K562 (cell line): ENCODE measurements around the gene ERCC1. TPM values are rescaled to one million over a fixed set of nuclear protein-coding genes. Genes with fewer than 3 reads are reported as not detected.
A peak's percentile ranks its signal among the peaks of the same experiment; 100 is the strongest.

Source experiments
- CBX5 ChIP-seq: IDR thresholded peaks from 2 replicates; pipeline ENCODE4 v1.6.1; 2014; ENCODE audit warnings: low read depth, borderline replicate concordance
- CREBBP ChIP-seq: IDR thresholded peaks from one replicate; pipeline ENCODE4 v1.6.1; 2012; ENCODE audit warnings: low read depth, mild to moderate bottlenecking, control low read depth, inconsistent platforms, low read length
- DIDO1 ChIP-seq: fragments of 450-650 bp; IDR thresholded peaks from 2 replicates; pipeline ENCODE4 v1.6.1; 2016; ENCODE audit warnings: low read depth, missing biosample characterization, missing genetic modification characterization
- DNMT1 ChIP-seq: fragments of 450-650 bp; IDR thresholded peaks from 2 replicates; pipeline ENCODE4 v1.6.1; 2016; ENCODE audit warnings: antibody characterized with exemption, mild to moderate bottlenecking
- ETS2 ChIP-seq: IDR thresholded peaks from 2 replicates; pipeline ENCODE4 v1.6.1; 2016; ENCODE audit warnings: borderline replicate concordance, missing genetic modification characterization, mild to moderate bottlenecking, moderate library complexity, missing compliant biosample characterization; ENCODE audit not compliant: poor library complexity, severe bottlenecking
- ETV1 ChIP-seq: fragments of 450-650 bp; conservative IDR thresholded peaks from 2 replicates; pipeline ENCODE4 v1.6.1; 2016; ENCODE audit warnings: missing genetic modification characterization, control low read depth, low read depth, missing compliant biosample characterization
- FOSL1 ChIP-seq: fragments of 200-800 bp; sonication (Bioruptor generic); conservative IDR thresholded peaks from 2 replicates; pipeline ENCODE4 v1.6.1; 2016; ENCODE audit warnings: missing genetic modification characterization, missing compliant biosample characterization
- FOXA3 ChIP-seq, 2 experiments: fragments of 450-650 bp in 1 of 2; sonication (generic) in 1 of 2; formaldehyde crosslinking; IDR thresholded peaks in 1 of 2; conservative IDR thresholded peaks in 1 of 2; 2 replicates each; pipeline versions ENCODE4 v1.4.0 to v1.8.0; 2020 to 2022; ENCODE audit warnings: mild to moderate bottlenecking in 2 of 2, missing genetic modification reagents in 1 of 2
- FOXP1 ChIP-seq: sonication (generic); formaldehyde crosslinking; IDR thresholded peaks from 2 replicates; pipeline ENCODE4 v1.8.0; 2022; ENCODE audit warnings: mild to moderate bottlenecking, missing genetic modification reagents
- GABPA ChIP-seq: fragments of 200-800 bp; sonication (Bioruptor generic); conservative IDR thresholded peaks from 2 replicates; pipeline ENCODE4 v1.6.1; 2016; ENCODE audit warnings: low read depth, missing genetic modification characterization, missing compliant biosample characterization
- HDGF ChIP-seq: fragments of 450-650 bp; IDR thresholded peaks from 2 replicates; pipeline ENCODE4 v1.6.1; 2016
- HNRNPLL ChIP-seq: fragments of 200-400 bp; formaldehyde crosslinking; IDR thresholded peaks from 2 replicates; pipeline ENCODE4 v1.6.1; 2017; ENCODE audit warnings: low read length, low read depth, mild to moderate bottlenecking; ENCODE audit not compliant: poor library complexity, severe bottlenecking
- LARP7 ChIP-seq: fragments of 450-650 bp; IDR thresholded peaks from 2 replicates; pipeline ENCODE4 v1.6.1; 2016
- MAZ ChIP-seq, 2 experiments: fragments of 450-650 bp in 1 of 2; sonication (generic) in 1 of 2; formaldehyde crosslinking; IDR thresholded peaks in 1 of 2; conservative IDR thresholded peaks in 1 of 2; 2 replicates each; pipeline versions ENCODE4 v1.4.0 to v1.5.0; 2020; ENCODE audit warnings: mild to moderate bottlenecking in 1 of 2, missing genetic modification reagents in 1 of 2
- NFRKB ChIP-seq: fragments of 450-650 bp; IDR thresholded peaks from 2 replicates; pipeline ENCODE4 v1.6.1; 2016; ENCODE audit warnings: low read depth
- NR4A1 ChIP-seq, 2 experiments: fragments of 250-450 bp in 1 of 2; fragments of 450-650 bp in 1 of 2; sonication (Bioruptor Pico) in 1 of 2; IDR thresholded peaks; 2 replicates each; pipeline versions ENCODE4 v1.4.0 to v1.6.1; 2016 to 2020; ENCODE audit warnings: mild to moderate bottlenecking in 2 of 2, missing compliant biosample characterization in 1 of 2, missing genetic modification characterization in 1 of 2, moderate library complexity in 1 of 2
- TBP ChIP-seq: optimal IDR thresholded peaks from 2 replicates; pipeline ENCODE3; 2011; ENCODE audit warnings: low read depth, low read length, improper control_type of control experiment
- TRIM24 ChIP-seq, 2 experiments: fragments of 450-650 bp; IDR thresholded peaks; 2 replicates each; pipeline ENCODE4 v1.6.1; 2016
- ZNF165 ChIP-seq: fragments of 250-450 bp; sonication (Bioruptor Pico); IDR thresholded peaks from 2 replicates; pipeline ENCODE4 v1.4.0; 2020; ENCODE audit warnings: borderline replicate concordance
- ZNF316 ChIP-seq: fragments of 450-650 bp; IDR thresholded peaks from 2 replicates; pipeline ENCODE4 v1.6.1; 2016
- ZNF41 ChIP-seq: fragments of 250-450 bp; sonication (Bioruptor Pico); conservative IDR thresholded peaks from 2 replicates; pipeline ENCODE4 v1.4.0; 2020; ENCODE audit warnings: mild to moderate bottlenecking
- ZNF717 ChIP-seq: fragments of 250-450 bp; sonication (Bioruptor Pico); IDR thresholded peaks from 2 replicates; pipeline ENCODE4 v1.5.0; 2021
- polyA plus RNA-seq, 8 experiments: library from polyadenylated mRNA; depleted of rRNA in 4 of 8; stranded (reverse) in 5 of 8; unstranded in 3 of 8; fragments of >200 nt; fragmentation: Nextera tagmentation in 2 of 8; fragmentation: Illumina TruSeq in 1 of 8; extraction: Ambion mirVana in 2 of 8; extraction: Trizol in 1 of 8; gene quantifications; 2 replicates each; pipeline versions ENCODE4 v1.2.1 to v1.2.3, GENCODE V29; 2011 to 2014; ENCODE audit warnings: inconsistent platforms in 1 of 8, missing spikeins in 1 of 8
- total RNA-seq, 7 experiments: library from RNA; depleted of rRNA in 6 of 7; stranded (reverse); fragments of >200 nt in 6 of 7; fragmentation: Illumina TruSeq in 2 of 7; extraction: Trizol in 2 of 7; gene quantifications; 2 replicates each; pipeline versions ENCODE4 v1.2.1 to v1.2.3, GENCODE V29; 2011 to 2021; ENCODE audit warnings: low replicate concordance in 1 of 7
- TF ChIP-seq, protein P1 (sequence below): fragments of 450-650 bp; IDR thresholded peaks from 2 replicates; pipeline ENCODE4 v1.6.1; 2018; ENCODE audit warnings: mild to moderate bottlenecking, low read depth; ENCODE audit not compliant: partially characterized antibody
- TF ChIP-seq, protein P2 (sequence below): fragments of 200-800 bp; sonication (Bioruptor generic); IDR thresholded peaks from 2 replicates; pipeline ENCODE4 v1.6.1; 2017; ENCODE audit warnings: missing genetic modification characterization, missing compliant biosample characterization
- TF ChIP-seq, protein P3 (sequence below): sonication (generic); formaldehyde crosslinking; IDR thresholded peaks from 2 replicates; pipeline ENCODE4 v1.8.0; 2022; ENCODE audit warnings: mild to moderate bottlenecking, missing genetic modification reagents

Gene ERCC1
- total and polyA plus RNA-seq, 9 of the 15 experiments (the other 6 are each of a cell fraction or from before 2014, with no cell fraction given), result 9.3 to 92.6 (median 60.0) TPM

DNA sequence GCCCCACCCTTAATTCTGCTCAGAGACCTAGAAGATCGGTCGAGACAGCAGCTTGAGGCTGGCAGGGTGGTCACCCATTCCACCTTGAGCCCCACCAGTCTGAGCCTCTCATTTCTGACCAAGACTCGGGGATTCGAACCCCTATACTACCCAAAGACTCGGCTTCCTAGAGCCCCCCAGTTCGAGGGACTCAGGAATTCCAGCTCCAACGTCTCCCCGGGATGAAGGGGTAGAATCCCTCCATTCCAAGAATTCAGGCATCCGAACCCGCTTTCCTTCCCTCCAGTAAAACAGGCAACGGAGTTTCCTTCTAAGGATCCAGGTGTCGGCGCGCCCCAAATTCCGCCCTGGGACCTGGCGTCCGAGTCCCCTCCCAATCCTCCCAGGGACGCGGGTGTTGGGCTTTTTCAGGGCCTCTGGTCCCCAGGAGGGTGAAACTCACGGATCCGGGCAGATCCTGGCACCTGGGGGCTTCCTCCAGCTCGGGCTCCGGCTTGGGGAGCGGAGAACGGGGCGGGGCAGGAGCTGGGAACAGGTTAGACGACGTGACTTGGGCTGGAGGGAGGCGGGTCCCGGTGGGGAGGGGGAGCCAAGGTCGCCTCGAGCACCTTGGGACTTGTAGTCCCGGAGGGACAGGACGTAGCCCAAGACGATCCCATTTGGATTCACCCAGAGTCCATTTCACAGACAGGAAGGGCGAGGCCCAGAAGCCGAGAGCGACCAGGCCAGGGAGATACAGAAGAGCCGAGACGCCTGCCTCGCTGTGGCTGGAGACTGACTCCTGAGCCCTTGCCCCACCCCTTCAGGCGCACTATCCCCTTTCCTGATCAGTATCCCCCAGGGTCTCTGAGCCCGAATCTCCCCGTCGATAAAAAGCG, 18.9 kb downstream of the ERCC1 start, which contains the start of gene PPP1R13L (continued):
- TF ChIP-seq, protein P1, sequence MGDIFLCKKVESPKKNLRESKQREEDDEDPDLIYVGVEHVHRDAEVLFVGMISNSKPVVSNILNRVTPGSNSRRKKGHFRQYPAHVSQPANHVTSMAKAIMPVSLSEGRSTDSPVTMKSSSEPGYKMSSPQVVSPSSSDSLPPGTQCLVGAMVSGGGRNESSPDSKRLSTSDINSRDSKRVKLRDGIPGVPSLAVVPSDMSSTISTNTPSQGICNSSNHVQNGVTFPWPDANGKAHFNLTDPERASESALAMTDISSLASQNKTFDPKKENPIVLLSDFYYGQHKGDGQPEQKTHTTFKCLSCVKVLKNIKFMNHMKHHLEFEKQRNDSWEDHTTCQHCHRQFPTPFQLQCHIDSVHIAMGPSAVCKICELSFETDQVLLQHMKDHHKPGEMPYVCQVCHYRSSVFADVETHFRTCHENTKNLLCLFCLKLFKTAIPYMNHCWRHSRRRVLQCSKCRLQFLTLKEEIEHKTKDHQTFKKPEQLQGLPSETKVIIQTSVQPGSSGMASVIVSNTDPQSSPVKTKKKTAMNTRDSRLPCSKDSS, result no peak
- TF ChIP-seq CBX5 (0 out of 2 replicates have a peak, but pooled peaks have one; percentile 6), MAZ (CRISPR knock-in tag; conservative IDR thresholded peaks at IDR 0.05 in 1 of 2, IDR thresholded peaks at IDR 0.05 in 1 of 2) (peak; percentile 55 to 77), DNMT1 (no peak), TBP (peak; percentile 4), ZNF41 (CRISPR knock-in tag) (no peak), HDGF (0 out of 2 replicates have a peak, but pooled peaks have one; percentile 75), FOXP1 (0 out of 2 replicates have a peak, but pooled peaks have one; percentile 23), NFRKB (no peak), ETV1 (tag) (peak; percentile 53), ETS2 (peak; percentile 37), GABPA (tag) (peak; percentile 50), FOSL1 (tag) (no peak), NR4A1 (CRISPR knock-in tag; IDR thresholded peaks at IDR 0.05) (no peak), NR4A1 (tag; IDR thresholded peaks at IDR 0.05) (no peak; the same call in 1 of the 2 replicates), DIDO1 (tag) (0 out of 2 replicates have a peak, but pooled peaks have one; percentile 29), LARP7 (no peak), HNRNPLL (no peak), ZNF165 (CRISPR knock-in tag) (no peak), CREBBP (no peak), ZNF717 (no peak), ZNF316 (no peak), FOXA3 (CRISPR knock-in tag; conservative IDR thresholded peaks at IDR 0.05 in 1 of 2, IDR thresholded peaks at IDR 0.05 in 1 of 2) (no peak), TRIM24 (IDR thresholded peaks at IDR 0.05) (peak in 1 of 2 experiments; percentile 81; a peak in 2 of 4 replicates)
- TF ChIP-seq, protein P2, sequence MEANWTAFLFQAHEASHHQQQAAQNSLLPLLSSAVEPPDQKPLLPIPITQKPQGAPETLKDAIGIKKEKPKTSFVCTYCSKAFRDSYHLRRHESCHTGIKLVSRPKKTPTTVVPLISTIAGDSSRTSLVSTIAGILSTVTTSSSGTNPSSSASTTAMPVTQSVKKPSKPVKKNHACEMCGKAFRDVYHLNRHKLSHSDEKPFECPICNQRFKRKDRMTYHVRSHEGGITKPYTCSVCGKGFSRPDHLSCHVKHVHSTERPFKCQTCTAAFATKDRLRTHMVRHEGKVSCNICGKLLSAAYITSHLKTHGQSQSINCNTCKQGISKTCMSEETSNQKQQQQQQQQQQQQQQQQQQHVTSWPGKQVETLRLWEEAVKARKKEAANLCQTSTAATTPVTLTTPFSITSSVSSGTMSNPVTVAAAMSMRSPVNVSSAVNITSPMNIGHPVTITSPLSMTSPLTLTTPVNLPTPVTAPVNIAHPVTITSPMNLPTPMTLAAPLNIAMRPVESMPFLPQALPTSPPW (CRISPR knock-in tag), result peak; percentile 71
- TF ChIP-seq, protein P3, sequence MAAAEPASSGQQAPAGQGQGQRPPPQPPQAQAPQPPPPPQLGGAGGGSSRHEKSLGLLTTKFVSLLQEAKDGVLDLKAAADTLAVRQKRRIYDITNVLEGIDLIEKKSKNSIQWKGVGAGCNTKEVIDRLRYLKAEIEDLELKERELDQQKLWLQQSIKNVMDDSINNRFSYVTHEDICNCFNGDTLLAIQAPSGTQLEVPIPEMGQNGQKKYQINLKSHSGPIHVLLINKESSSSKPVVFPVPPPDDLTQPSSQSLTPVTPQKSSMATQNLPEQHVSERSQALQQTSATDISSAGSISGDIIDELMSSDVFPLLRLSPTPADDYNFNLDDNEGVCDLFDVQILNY (CRISPR knock-in tag), result no peak
